ENCODE data around the gene LYPD6B. TPM values are rescaled to one million over a fixed set of nuclear protein-coding genes. Genes with fewer than 3 reads are reported as not detected.

Gene LYPD6B
- total RNA-seq, 1 donor: 3.0 TPM

- no peak for DNase-seq (ENCODE audit: low read depth)
- TF ChIP-seq CTCF (IDR thresholded peaks at IDR 0.05; ENCODE audit: insufficient read depth, low read depth, low read length): no peak
- H3K4me3 ChIP-seq (ENCODE audit: low read depth, low read length): no peak overlapping the region
Measured at GRCh38 chr2:149002378-149002890, 36.1 kb upstream of the LYPD6B start.

- DNase-seq (ENCODE audit: low read depth): no peak
- no peak overlapping the region for H3K4me3 ChIP-seq (ENCODE audit: low read depth, low read length)
- TF ChIP-seq CTCF (IDR thresholded peaks at IDR 0.05; ENCODE audit: insufficient read depth, low read depth, low read length): no peak
Measured at GRCh38 chr2:149002891-149003740, 35.4 kb upstream of the LYPD6B start.

GRCh38 chr2:149004836-149005235 is 33.7 kb upstream of the LYPD6B start:
- no peak overlapping the region for H3K4me3 ChIP-seq (ENCODE audit: low read depth, low read length)
- DNase-seq (ENCODE audit: low read depth): peak; percentile 43
- TF ChIP-seq CTCF (IDR thresholded peaks at IDR 0.05; ENCODE audit: insufficient read depth, low read depth, low read length): no peak

- H3K4me3 ChIP-seq (ENCODE audit: low read depth, low read length): no peak overlapping the region
- peak; percentile 31 for DNase-seq (ENCODE audit: low read depth)
- no peak for TF ChIP-seq CTCF (IDR thresholded peaks at IDR 0.05; ENCODE audit: insufficient read depth, low read depth, low read length)
Measured at GRCh38 chr2:149005471-149006077, 32.9 kb upstream of the LYPD6B start.

GRCh38 chr2:149006883-149007543 is 31.5 kb upstream of the LYPD6B start:
- no peak for DNase-seq (ENCODE audit: low read depth)

More at GRCh38 chr2:149006883-149007543, 31.5 kb upstream of the LYPD6B start:
- TF ChIP-seq CTCF (IDR thresholded peaks at IDR 0.05; ENCODE audit: insufficient read depth, low read depth, low read length): no peak
- no peak overlapping the region for H3K4me3 ChIP-seq (ENCODE audit: low read depth, low read length)

Measured in fibroblast of villous mesenchyme (primary cell).